Lower lobe of right lung (tissue), 2 donors: Measurements from ENCODE around the gene TNS4. TPM values are rescaled to one million over a fixed set of nuclear protein-coding genes. Genes with fewer than 3 reads are reported as not detected.

ENCODE experiments used
- ATAC-seq, 2 donors: fragments of 200-7000 bp; cut with Tn5 transposase; one replicate each; pipeline ENCODE4 v1.9.1; 2020 to 2022; ENCODE audit warnings: mild to moderate bottlenecking in 2 of 2, moderate library complexity in 2 of 2
- DNase-seq: peaks from one replicate; pipeline ENCODE4 v3.0.0-alpha.2; 2020
- H3K27ac ChIP-seq: fragments of 200-600 bp; one replicate; pipeline ENCODE4 v1.8.0; 2022
- H3K27me3 ChIP-seq: fragments of 200-600 bp; one replicate; pipeline ENCODE4 v1.8.0; 2022; ENCODE audit warnings: low read depth
- H3K36me3 ChIP-seq: fragments of 200-600 bp; one replicate; pipeline ENCODE4 v1.8.0; 2022; ENCODE audit warnings: mild to moderate bottlenecking
- H3K4me1 ChIP-seq: fragments of 200-600 bp; one replicate; pipeline ENCODE4 v1.8.0; 2022
- H3K4me3 ChIP-seq: fragments of 200-600 bp; one replicate; pipeline ENCODE4 v1.8.0; 2022; ENCODE audit warnings: mild to moderate bottlenecking
- H3K9me3 ChIP-seq: fragments of 200-600 bp; one replicate; pipeline ENCODE4 v1.8.0; 2022
- CTCF ChIP-seq: fragments of 200-600 bp; IDR thresholded peaks from one replicate; pipeline ENCODE4 v1.8.0; 2022; ENCODE audit warnings: antibody characterized with exemption, mild to moderate bottlenecking
- intact Hi-C: fragments of 100-400 bp; cut with DNase I; formaldehyde crosslinking; loops from one replicate; pipeline ENCODE4 v1.11.0; 2022
- total RNA-seq: library from RNA; stranded (reverse); fragmentation: NEBNext Ultra II Directional; extraction: Animal tissue kit (Norgen Biotek cat#: 25700); gene quantifications from one replicate; pipeline ENCODE4 v1.2.1, GENCODE V29; 2021
- donor health status: DM: no; HTN: yes; CAD: no; lungs with severe emphysema.

TNS4 gene
- total RNA-seq, 1 donor from 2014 or later = 0.68 TPM

- no peak for TF ChIP-seq CTCF
- no peaks in the 10 kb centered on the region for H3K36me3 ChIP-seq
- no peaks in the 10 kb centered on the region for H3K27me3 ChIP-seq
- peaks cover 16% of the 10 kb centered on the region for H3K4me1 ChIP-seq
- no peak for DNase-seq
- H3K27ac ChIP-seq = no peak overlapping the region
- no peak overlapping the region for H3K4me3 ChIP-seq
- H3K9me3 ChIP-seq = no peaks in the 10 kb centered on the region
- no peak for ATAC-seq
- intact Hi-C loops = no loop called here
These were observed 28.5 kb downstream of the TNS4 start for GRCh38 chr17:40472733-40473452.

- no peaks in the 10 kb centered on the region for H3K27me3 ChIP-seq
- DNase-seq (no peak), ATAC-seq (no peak)
- no peaks in the 10 kb centered on the region for H3K9me3 ChIP-seq
- no peak overlapping the region for H3K27ac ChIP-seq
- intact Hi-C loops = no loop called here
- H3K4me3 ChIP-seq = no peak overlapping the region
- no peaks in the 10 kb centered on the region for H3K36me3 ChIP-seq
- TF ChIP-seq CTCF = no peak
- H3K4me1 ChIP-seq = peaks cover 16% of the 10 kb centered on the region
These were observed 29.3 kb downstream of the TNS4 start for GRCh38 chr17:40471846-40472732.

- H3K27ac ChIP-seq = no peak overlapping the region
- ATAC-seq (no peak), DNase-seq (no peak)
- no peak overlapping the region for H3K4me3 ChIP-seq
- no peaks in the 10 kb centered on the region for H3K36me3 ChIP-seq
- intact Hi-C loops = no loop called here
- H3K9me3 ChIP-seq = no peaks in the 10 kb centered on the region
- no peaks in the 10 kb centered on the region for H3K27me3 ChIP-seq
- H3K4me1 ChIP-seq = peaks cover 16% of the 10 kb centered on the region
- TF ChIP-seq CTCF = no peak
These were observed 30.2 kb downstream of the TNS4 start for GRCh38 chr17:40470932-40471828.

GRCh38 chr17:40469805-40470675, 31.4 kb downstream of the TNS4 start:
- no peak for TF ChIP-seq CTCF
- H3K4me1 ChIP-seq = peaks cover 9% of the 10 kb centered on the region
- no peaks in the 10 kb centered on the region for H3K36me3 ChIP-seq
- DNase-seq (no peak), ATAC-seq (no peak)
- intact Hi-C loops = no loop called here
- no peaks in the 10 kb centered on the region for H3K27me3 ChIP-seq
- H3K27ac ChIP-seq = no peak overlapping the region
- no peaks in the 10 kb centered on the region for H3K9me3 ChIP-seq
- no peak overlapping the region for H3K4me3 ChIP-seq
